Stomach smooth muscle (tissue), 2 donors: ENCODE data around the gene MLLT3.

Source experiments
- H3K27ac ChIP-seq: one replicate; pipeline ENCODE4 v1.7.0; 2013; ENCODE audit warnings: mild to moderate bottlenecking, low read length, inconsistent platforms
- H3K27me3 ChIP-seq, 2 donors: one replicate each; pipeline ENCODE4 v1.7.0; 2013; ENCODE audit warnings: low read length in 2 of 2; ENCODE audit not compliant: insufficient read depth in 2 of 2, control insufficient read depth in 1 of 2
- H3K36me3 ChIP-seq, 2 donors: one replicate each; pipeline ENCODE4 v1.7.0; 2013; ENCODE audit warnings: low read length in 2 of 2; ENCODE audit not compliant: control insufficient read depth in 2 of 2, insufficient read depth in 2 of 2
- H3K4me1 ChIP-seq: one replicate; pipeline ENCODE4 v1.7.0; 2013; ENCODE audit warnings: low read length; ENCODE audit not compliant: control insufficient read depth, insufficient read depth
- H3K4me3 ChIP-seq, 2 donors: one replicate each; pipeline ENCODE4 v1.7.0; 2013; ENCODE audit warnings: low read length in 2 of 2
- H3K9ac ChIP-seq, 2 donors: one replicate each; pipeline ENCODE4 v1.7.0; 2013; ENCODE audit warnings: low read length in 2 of 2, mild to moderate bottlenecking in 1 of 2
- H3K9me3 ChIP-seq, 2 donors: one replicate each; pipeline ENCODE4 v1.7.0; 2013; ENCODE audit warnings: low read length in 2 of 2; ENCODE audit not compliant: control insufficient read depth in 2 of 2
- donor health status: healthy.
- donor health status: Pancreatic carcinoma.

MLLT3 gene

DNA sequence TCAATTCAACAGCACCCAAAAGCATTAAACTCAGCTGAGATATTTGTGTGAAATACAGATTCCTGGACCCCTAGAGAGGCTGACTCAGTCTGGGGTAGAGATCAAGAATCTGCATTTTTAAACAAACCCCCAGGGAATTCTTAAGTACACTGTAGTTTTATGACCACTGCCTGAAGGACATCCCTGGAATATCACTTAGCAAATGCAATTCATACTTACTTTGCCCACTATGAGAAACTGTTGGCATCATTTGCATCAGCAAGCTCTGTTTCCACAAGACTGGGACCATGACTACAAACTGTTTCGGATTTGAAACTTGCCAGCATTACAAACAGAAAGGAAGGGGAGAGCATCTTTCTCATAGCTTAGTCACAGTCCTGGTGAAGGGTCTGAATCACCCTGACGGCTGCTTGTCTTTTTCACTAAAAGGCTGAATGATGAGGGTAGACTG is 63.7 kb downstream of the MLLT3 start:
- Histone ChIP-seq H3K27me3 (no peaks in the 10 kb centered on the region), H3K4me3 (peak overlapping the region in 1 of 2 donors; percentile 20), H3K9ac (no peak overlapping the region), H3K27ac (peak overlapping the region; percentile 6), H3K36me3 (no peaks in the 10 kb centered on the region), H3K4me1 (peaks cover 23% of the 10 kb centered on the region), H3K9me3 (no peaks in the 10 kb centered on the region)

DNA sequence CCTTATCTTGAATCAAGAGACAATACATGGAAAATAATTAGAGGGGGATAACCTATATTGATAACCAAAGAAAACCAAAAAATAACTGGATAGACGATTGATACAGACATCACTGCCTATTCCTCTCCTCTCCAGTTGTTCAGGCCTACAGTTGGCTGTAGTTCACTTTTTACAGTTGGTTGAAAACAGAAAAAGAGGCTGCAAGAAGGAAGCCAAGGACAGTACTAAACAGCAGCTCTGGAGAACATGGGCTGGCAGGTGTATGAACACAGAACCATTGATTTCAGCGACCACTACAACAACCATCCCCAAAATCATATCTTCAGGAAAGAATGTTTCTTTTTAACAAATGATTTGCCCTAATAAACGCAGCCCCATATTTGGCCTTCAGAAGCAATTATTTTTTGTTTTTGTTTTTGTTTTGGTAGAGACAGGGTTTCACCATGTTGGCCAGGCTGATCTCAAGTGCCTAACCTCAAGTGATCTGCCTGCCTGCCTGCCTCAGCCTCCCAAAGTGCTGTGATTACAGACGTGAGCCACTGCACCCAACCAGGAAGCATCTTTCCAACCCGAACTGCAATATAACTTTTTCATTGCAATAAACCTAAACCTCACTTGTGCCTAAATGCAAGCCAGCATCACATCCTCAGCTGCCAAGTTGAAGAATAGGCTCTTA is 64.3 kb downstream of the MLLT3 start:
- H3K27ac ChIP-seq, result peak overlapping the region; percentile 6
- H3K27me3 ChIP-seq, result no peaks in the 10 kb centered on the region
- peak overlapping the region in 1 of 2 donors; percentile 20 for H3K4me3 ChIP-seq
- no peak overlapping the region for H3K9ac ChIP-seq
- H3K4me1 ChIP-seq, result peaks cover 27% of the 10 kb centered on the region
- no peaks in the 10 kb centered on the region for H3K36me3 ChIP-seq
- no peaks in the 10 kb centered on the region for H3K9me3 ChIP-seq

DNA sequence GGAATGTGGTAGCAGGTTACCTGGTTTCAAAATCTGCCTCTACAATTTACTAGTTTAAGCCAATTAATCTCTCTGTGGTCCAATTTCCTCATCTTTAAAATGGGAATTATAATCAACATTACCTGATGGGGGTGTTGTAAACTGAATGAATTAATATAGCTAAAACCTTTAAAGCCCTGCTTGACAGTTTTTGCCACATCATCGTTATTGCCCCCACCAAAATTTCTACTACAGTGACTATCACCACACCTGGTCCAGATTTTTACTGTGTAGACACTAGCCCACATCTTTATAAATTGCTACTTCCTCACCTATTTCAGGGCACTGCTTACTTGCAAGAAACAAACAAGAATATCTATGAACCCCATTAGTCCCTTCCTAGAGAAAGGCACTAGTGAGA is 65.0 kb downstream of the MLLT3 start:
- Histone ChIP-seq H3K4me1 (peaks cover 24% of the 10 kb centered on the region), H3K9ac (no peak overlapping the region), H3K4me3 (no peak overlapping the region), H3K27ac (no peak overlapping the region), H3K36me3 (no peaks in the 10 kb centered on the region), H3K9me3 (no peaks in the 10 kb centered on the region), H3K27me3 (no peaks in the 10 kb centered on the region)

- Histone ChIP-seq H3K9ac (no peak overlapping the region), H3K9me3 (no peaks in the 10 kb centered on the region), H3K4me3 (no peak overlapping the region), H3K36me3 (no peaks in the 10 kb centered on the region), H3K27me3 (no peaks in the 10 kb centered on the region), H3K4me1 (peaks cover 20% of the 10 kb centered on the region), H3K27ac (no peak overlapping the region)
Observed at GRCh38 chr9:20553558-20554149, 68.6 kb downstream of the MLLT3 start.

- Histone ChIP-seq H3K27me3 (no peaks in the 10 kb centered on the region), H3K27ac (no peak overlapping the region), H3K9ac (no peak overlapping the region), H3K4me3 (no peak overlapping the region), H3K36me3 (no peaks in the 10 kb centered on the region), H3K9me3 (no peaks in the 10 kb centered on the region), H3K4me1 (peaks cover 14% of the 10 kb centered on the region)
Observed at GRCh38 chr9:20552874-20553557, 69.3 kb downstream of the MLLT3 start.

DNA sequence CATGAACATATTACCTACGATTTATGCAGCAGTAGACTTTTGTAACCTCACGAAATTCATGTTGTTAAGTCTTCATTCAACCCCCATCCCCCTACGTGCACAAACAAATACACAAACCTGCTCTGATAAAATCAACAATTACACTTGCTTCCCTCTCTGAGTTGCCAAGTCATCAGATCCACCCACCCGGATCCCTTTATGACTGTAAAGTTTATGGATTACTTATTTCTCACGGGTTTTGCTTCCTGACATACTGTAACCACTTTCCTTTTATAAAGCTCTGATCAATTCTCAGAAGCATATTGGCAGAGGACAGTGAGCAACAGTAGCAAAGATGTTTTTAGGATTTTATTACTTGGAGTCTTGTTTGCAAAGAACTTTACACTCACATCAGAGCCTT is 70.5 kb downstream of the MLLT3 start:
- Histone ChIP-seq H3K36me3 (no peaks in the 10 kb centered on the region), H3K9ac (no peak overlapping the region), H3K4me1 (peaks cover 8% of the 10 kb centered on the region), H3K4me3 (no peak overlapping the region), H3K27ac (no peak overlapping the region), H3K9me3 (no peaks in the 10 kb centered on the region), H3K27me3 (no peaks in the 10 kb centered on the region)

DNA sequence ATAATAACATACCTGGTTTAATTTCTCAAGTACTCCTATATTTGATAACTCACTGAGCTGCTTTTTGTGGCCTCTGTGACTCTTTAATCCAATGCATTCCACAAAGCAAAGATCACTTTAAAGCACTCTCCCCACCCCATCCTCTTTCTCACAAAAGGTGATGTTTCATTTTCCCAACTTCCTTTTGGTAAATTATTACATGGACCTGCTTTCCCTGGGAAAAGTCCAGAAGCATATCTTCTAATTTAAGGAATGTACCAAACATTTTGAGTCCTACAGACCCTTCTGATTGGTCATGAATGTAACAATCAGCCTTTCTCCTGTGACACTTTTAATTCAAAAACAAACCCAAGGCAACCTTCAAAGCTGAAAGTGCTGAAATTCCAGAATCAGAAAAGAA is 71.1 kb downstream of the MLLT3 start:
- no peak overlapping the region for H3K9ac ChIP-seq
- H3K4me3 ChIP-seq, result no peak overlapping the region
- peaks cover 8% of the 10 kb centered on the region for H3K4me1 ChIP-seq
- no peaks in the 10 kb centered on the region for H3K36me3 ChIP-seq
- H3K27ac ChIP-seq, result no peak overlapping the region
- no peaks in the 10 kb centered on the region for H3K9me3 ChIP-seq
- no peaks in the 10 kb centered on the region for H3K27me3 ChIP-seq

DNA sequence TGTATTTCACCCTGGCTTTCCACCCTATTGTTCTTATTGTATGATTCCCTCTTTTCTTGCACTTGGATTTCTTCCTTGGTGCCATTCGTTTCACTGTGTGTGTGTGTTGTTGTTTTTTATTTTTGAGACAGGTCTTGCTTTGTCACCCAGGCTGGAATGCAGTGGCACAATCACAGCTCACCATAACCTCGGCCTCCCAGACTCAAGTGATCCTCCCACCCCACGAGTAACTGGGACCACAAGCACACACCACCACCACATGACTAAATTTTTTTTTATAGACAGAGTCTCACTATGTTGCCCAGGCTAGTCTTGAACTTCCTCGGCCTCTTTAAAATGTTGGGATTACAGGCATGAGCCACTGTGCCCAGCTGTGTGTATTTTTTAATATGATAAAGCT is 72.0 kb downstream of the MLLT3 start:
- Histone ChIP-seq H3K4me3 (no peak overlapping the region), H3K27me3 (no peaks in the 10 kb centered on the region), H3K9ac (no peak overlapping the region), H3K36me3 (no peaks in the 10 kb centered on the region), H3K27ac (no peak overlapping the region), H3K4me1 (peaks cover 6% of the 10 kb centered on the region), H3K9me3 (no peaks in the 10 kb centered on the region)

DNA sequence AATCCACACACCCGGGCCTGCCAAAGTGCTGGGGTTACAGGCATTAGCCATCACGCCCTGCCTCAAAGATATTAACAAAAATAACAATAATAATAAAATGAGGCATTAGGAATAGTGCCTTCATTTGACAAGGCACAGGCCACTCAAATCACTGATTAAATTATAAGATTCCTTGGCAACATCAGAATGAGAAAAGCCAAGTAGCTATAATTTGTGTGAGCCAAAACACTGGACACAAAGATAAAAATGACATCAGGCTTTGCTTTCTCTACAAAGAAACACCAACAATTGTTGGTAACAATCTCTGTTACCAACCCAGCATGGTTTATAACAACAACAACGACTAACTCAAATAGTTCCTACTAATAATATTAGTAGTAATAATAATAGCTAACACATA is 73.2 kb downstream of the MLLT3 start:
- Histone ChIP-seq H3K9me3 (no peaks in the 10 kb centered on the region), H3K27me3 (no peaks in the 10 kb centered on the region), H3K4me3 (no peak overlapping the region), H3K9ac (no peak overlapping the region), H3K4me1 (peaks cover 5% of the 10 kb centered on the region), H3K27ac (no peak overlapping the region), H3K36me3 (no peaks in the 10 kb centered on the region)

DNA sequence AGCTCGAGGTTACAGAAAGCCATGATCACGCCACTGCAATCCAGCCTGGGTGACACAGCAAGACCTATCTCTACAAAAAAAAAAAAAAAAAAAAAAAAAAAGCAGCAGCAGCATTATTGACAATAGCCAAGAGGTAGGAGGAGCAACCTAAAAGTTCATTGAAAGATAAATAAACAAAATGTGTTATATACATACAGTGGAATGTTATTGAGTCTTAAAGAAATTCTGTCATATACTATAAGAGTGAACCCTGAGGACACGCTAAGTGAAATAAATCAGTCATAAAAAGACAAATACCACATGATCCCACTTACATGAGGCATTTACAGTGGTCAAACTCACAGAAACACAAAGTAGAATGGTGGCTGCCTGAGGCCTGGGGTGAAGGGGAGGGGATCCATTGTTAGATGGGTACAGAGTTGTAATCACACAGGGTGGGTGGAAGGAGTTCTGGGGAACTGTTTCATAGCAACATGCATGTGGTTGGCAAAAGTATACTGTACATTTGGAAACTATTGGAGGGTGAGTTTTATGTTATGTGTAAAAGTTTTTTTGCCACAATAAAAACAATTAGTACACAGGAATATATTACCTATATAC is 77.2 kb downstream of the MLLT3 start:
- Histone ChIP-seq H3K27me3 (no peaks in the 10 kb centered on the region), H3K9me3 (peaks cover 0 to 2% of the 10 kb centered on the region in 2 donors), H3K27ac (no peak overlapping the region), H3K9ac (no peak overlapping the region), H3K4me3 (no peak overlapping the region), H3K4me1 (no peaks in the 10 kb centered on the region), H3K36me3 (no peaks in the 10 kb centered on the region)
